K562 (cell line): Measurements from ENCODE around the gene SOWAHB. TPM values are rescaled to one million over a fixed set of nuclear protein-coding genes. Genes with fewer than 3 reads are reported as not detected.

Experiments used
- ATAC-seq: fragments of 200-7000 bp; cut with Tn5 transposase; 3 replicates; pipeline ENCODE4 v1.9.1; 2020; ENCODE audit warnings: moderate library complexity
- BruUV-seq: library from RNA; stranded (reverse); fragments of 400-500 nt; replicated peaks from 2 replicates; lab custom pipeline; 2021; lab: Mats Ljungman, UMichigan
- CTCF ChIA-PET: fragments of 300-600 bp; formaldehyde crosslinking; extraction: SDS; loops from one replicate; lab custom pipeline; 2021; ENCODE audit warnings: low intra/inter-chr PET ratio; lab: Yijun Ruan, JAX
- POLR2A ChIA-PET: fragments of 300-600, 350-650 bp; sonication (Branson Sonifier 250); formaldehyde crosslinking; extraction: SDS; loops from one replicate; lab custom pipeline; 2021; ENCODE audit warnings: antibody characterized with exemption, inconsistent platforms; lab: Yijun Ruan, JAX
- DNase-seq, 4 experiments: peaks; one replicate each; pipeline versions ENCODE4 v3.0.0 to v3.0.0-alpha.2; 2011 to 2018; ENCODE audit warnings: low spot score in 3 of 4, mixed read lengths in 3 of 4; ENCODE audit errors: extremely low read depth in 1 of 4
- FAIRE-seq: peaks from 2 replicates; lab custom pipeline; 2011; peaks lifted over from hg19 to GRCh38; lab: Jason Lieb, UNC
- H2AFZ ChIP-seq: 2 replicates; pipeline ENCODE4 v1.6.0; 2011; ENCODE audit warnings: low read depth, low read length, control low read depth, inconsistent platforms
- H3K27ac ChIP-seq: fragments of 200-600 bp; 3 replicates; pipeline ENCODE4 v1.8.0; 2011; ENCODE audit warnings: low read depth, mild to moderate bottlenecking, control low read depth, inconsistent platforms, low read length, moderate library complexity, mixed read lengths; ENCODE audit errors: extremely low read depth
- H3K27me3 ChIP-seq, 2 experiments: fragments of 300-600 bp in 1 of 2; 2 replicates in 1 of 2; 3 replicates in 1 of 2; pipeline versions ENCODE4 v1.6.0 to v1.8.0; 2011; ENCODE audit warnings: inconsistent platforms in 2 of 2, low read length in 2 of 2, mild to moderate bottlenecking in 1 of 2, mixed read lengths in 1 of 2, moderate library complexity in 1 of 2; ENCODE audit not compliant: control insufficient read depth in 2 of 2, insufficient read depth in 2 of 2
- H3K36me3 ChIP-seq: fragments of 300-600 bp; 3 replicates; pipeline ENCODE4 v1.8.0; 2011; ENCODE audit warnings: mild to moderate bottlenecking, low read length, inconsistent platforms; ENCODE audit not compliant: control insufficient read depth, insufficient read depth
- H3K4me1 ChIP-seq, 2 experiments: fragments of 200-600 bp in 1 of 2; replicated peaks in 1 of 2; 2 replicates in 1 of 2; 3 replicates in 1 of 2; pipeline versions ENCODE4 v1.5.1 to v1.8.0; 2011; ENCODE audit warnings: inconsistent platforms in 2 of 2, low read length in 2 of 2, mild to moderate bottlenecking in 1 of 2, mixed read lengths in 1 of 2, moderate library complexity in 1 of 2; ENCODE audit not compliant: control insufficient read depth in 2 of 2, insufficient read depth in 2 of 2
- H3K4me2 ChIP-seq: 2 replicates; pipeline ENCODE4 v1.6.1; 2011; ENCODE audit warnings: low read length, control low read depth, inconsistent platforms, mixed read lengths; ENCODE audit not compliant: insufficient read depth
- H3K4me3 ChIP-seq: fragments of 200-600 bp; sonication (generic), shearing (Covaris generic); 2 replicates; pipeline ENCODE4 v1.5.1; 2016; ENCODE audit warnings: control low read depth, inconsistent platforms
- H3K79me2 ChIP-seq: fragments of 200-600 bp; 3 replicates; pipeline ENCODE4 v1.8.0; 2011; ENCODE audit warnings: low read length, inconsistent platforms; ENCODE audit not compliant: control insufficient read depth, insufficient read depth
- H3K9ac ChIP-seq, 2 experiments: 2 replicates each; pipeline versions ENCODE4 v1.6.0 to v1.6.1; 2011; ENCODE audit warnings: low read depth in 2 of 2, low read length in 2 of 2, control low read depth in 1 of 2, inconsistent platforms in 1 of 2, mild to moderate bottlenecking in 1 of 2, mixed read lengths in 1 of 2; ENCODE audit not compliant: insufficient read depth in 1 of 2
- H3K9me1 ChIP-seq: one replicate; pipeline ENCODE4 v1.6.0; 2011; ENCODE audit warnings: inconsistent platforms, mild to moderate bottlenecking, low read length, moderate library complexity; ENCODE audit not compliant: control insufficient read depth, insufficient read depth
- H3K9me3 ChIP-seq: replicated peaks from 2 replicates; pipeline ENCODE4 v1.5.1; 2011; ENCODE audit warnings: low read depth, low read length, inconsistent platforms; ENCODE audit not compliant: control insufficient read depth, insufficient read depth
- H4K20me1 ChIP-seq: replicated peaks from 2 replicates; pipeline ENCODE4 v1.6.1; 2011; ENCODE audit warnings: low read length, inconsistent platforms, mixed read lengths; ENCODE audit not compliant: control insufficient read depth, insufficient read depth
- POLR2H ChIP-seq: IDR thresholded peaks from 2 replicates; pipeline ENCODE4 v1.6.1; 2016; ENCODE audit warnings: missing genetic modification characterization, low read depth, mild to moderate bottlenecking, control low read depth, missing compliant biosample characterization, moderate library complexity
- PTTG1 ChIP-seq: fragments of 450-650 bp; IDR thresholded peaks from 2 replicates; pipeline ENCODE4 v1.6.1; 2016; ENCODE audit warnings: low read depth, mild to moderate bottlenecking, missing genetic modification characterization, missing compliant biosample characterization
- YY1 ChIP-seq, 3 experiments: IDR thresholded peaks; 2 replicates each; pipeline ENCODE4 v1.6.1; 2011; ENCODE audit warnings: low read length in 2 of 3, mild to moderate bottlenecking in 2 of 3, moderate library complexity in 2 of 3, borderline replicate concordance in 1 of 3, control low read depth in 1 of 3, low read depth in 1 of 3; ENCODE audit not compliant: insufficient read depth in 3 of 3, insufficient replicate concordance in 2 of 3, control insufficient read depth in 1 of 3, insufficient read length in 1 of 3; ENCODE audit errors: extremely low read depth in 1 of 3
- WGBS: fragments of 100-300 bp; shearing (Covaris generic); methylation state at CpG from one replicate; pipeline ENCODE4 v1.1.6; 2016; ENCODE audit warnings: low coverage, mixed read lengths; ENCODE audit not compliant: insufficient coverage; ENCODE audit errors: missing lambda C conversion rate; 5-methylcytosine and 5-hydroxymethylcytosine counted together
- in situ Hi-C: fragments of 300-500 bp; cut with MboI; formaldehyde crosslinking; loops from 4 replicates; pipeline ENCODE4 v1.15.0; 2018; ENCODE audit warnings: inconsistent platforms, mixed read lengths
- intact Hi-C: fragments of 100-400 bp; cut with micrococcal nuclease; formaldehyde crosslinking; loops from 2 replicates; pipeline ENCODE4 v1.14.2; 2022
- polyA plus RNA-seq, 8 experiments: library from polyadenylated mRNA; depleted of rRNA in 4 of 8; stranded (reverse) in 5 of 8; unstranded in 3 of 8; fragments of >200 nt; fragmentation: Nextera tagmentation in 2 of 8; fragmentation: Illumina TruSeq in 1 of 8; extraction: Ambion mirVana in 2 of 8; extraction: Trizol in 1 of 8; gene quantifications; 2 replicates each; pipeline versions ENCODE4 v1.2.1 to v1.2.3, GENCODE V29; 2011 to 2014; ENCODE audit warnings: inconsistent platforms in 1 of 8, missing spikeins in 1 of 8
- total RNA-seq, 7 experiments: library from RNA; depleted of rRNA in 6 of 7; stranded (reverse); fragments of >200 nt in 6 of 7; fragmentation: Illumina TruSeq in 2 of 7; extraction: Trizol in 2 of 7; gene quantifications; 2 replicates each; pipeline versions ENCODE4 v1.2.1 to v1.2.3, GENCODE V29; 2011 to 2021; ENCODE audit warnings: low replicate concordance in 1 of 7
- TF ChIP-seq, protein P1 (sequence below): fragments of 450-650 bp; IDR thresholded peaks from 2 replicates; pipeline ENCODE4 v1.6.1; 2016; ENCODE audit warnings: mild to moderate bottlenecking, moderate library complexity
- TF ChIP-seq, protein P2 (sequence below), 2 experiments: fragments of 250-450 bp in 1 of 2; fragments of 450-650 bp in 1 of 2; sonication (Bioruptor Pico) in 1 of 2; IDR thresholded peaks; 2 replicates each; pipeline versions ENCODE4 v1.6.1 to v1.8.0; 2016 to 2021; ENCODE audit warnings: mild to moderate bottlenecking in 2 of 2, moderate library complexity in 2 of 2, missing compliant biosample characterization in 1 of 2, missing genetic modification characterization in 1 of 2

Gene SOWAHB
- total and polyA plus RNA-seq, 9 of the 15 experiments (the other 6 are each of a cell fraction or from before 2014, with no cell fraction given): not detected

DNA sequence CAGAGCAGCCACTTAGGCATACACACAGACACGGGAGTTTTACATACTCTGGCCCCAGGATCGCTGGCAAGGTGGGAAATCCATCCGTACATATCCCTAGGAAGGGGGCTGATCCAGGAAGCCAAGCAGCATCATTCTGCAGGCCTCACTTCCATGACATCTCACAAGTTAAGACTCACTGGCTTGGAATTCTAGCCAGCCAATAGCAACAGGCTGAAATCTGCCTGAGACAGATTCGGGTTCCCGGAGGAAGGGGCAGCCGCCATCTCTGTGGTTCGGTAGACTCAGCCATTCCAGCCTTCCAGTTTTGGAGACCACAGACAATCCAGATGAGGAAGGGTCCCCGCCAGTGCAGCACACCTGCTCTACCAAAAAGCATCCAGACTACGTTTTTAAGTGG is 31.3 kb downstream of the SOWAHB start:
- Histone ChIP-seq H3K79me2 (no peaks in the 10 kb centered on the region), H3K4me1 (no peaks in the 10 kb centered on the region; a peak in 1 of 5 replicates), H3K4me2 (no peak overlapping the region), H3K9ac (no peak overlapping the region; a peak in 1 of 4 replicates), H2AFZ (no peak overlapping the region), H3K36me3 (no peaks in the 10 kb centered on the region), H3K4me3 (no peak overlapping the region), H3K27me3 (peaks cover 11% of the 10 kb centered on the region in 2 experiments; a peak in 3 of 5 replicates), H3K9me1 (no peaks in the 10 kb centered on the region), H3K9me3 (no peaks in the 10 kb centered on the region), H3K27ac (no peak overlapping the region), H4K20me1 (no peaks in the 10 kb centered on the region)
- ChIA-PET CTCF (no interaction called here), POLR2A (no interaction called here)
- intact Hi-C loops (no loop called here), in situ Hi-C loops (no loop called here)
- FAIRE-seq (no peak), ATAC-seq (no peak), DNase-seq (no peak)
- WGBS: 1% methylated on average over 9 of the region's 9 CpGs
- BruUV-seq: no TSS peak
- no peak for TF ChIP-seq YY1 (IDR thresholded peaks at IDR 0.05; ENCODE audit: borderline replicate concordance in 1 of 3, control insufficient read depth in 1 of 3, extremely low read depth in 1 of 3, insufficient read depth in 3 of 3, insufficient read length in 1 of 3, insufficient replicate concordance in 2 of 3, low read depth in 1 of 3, low read length in 2 of 3)
- TF ChIP-seq, protein P1, sequence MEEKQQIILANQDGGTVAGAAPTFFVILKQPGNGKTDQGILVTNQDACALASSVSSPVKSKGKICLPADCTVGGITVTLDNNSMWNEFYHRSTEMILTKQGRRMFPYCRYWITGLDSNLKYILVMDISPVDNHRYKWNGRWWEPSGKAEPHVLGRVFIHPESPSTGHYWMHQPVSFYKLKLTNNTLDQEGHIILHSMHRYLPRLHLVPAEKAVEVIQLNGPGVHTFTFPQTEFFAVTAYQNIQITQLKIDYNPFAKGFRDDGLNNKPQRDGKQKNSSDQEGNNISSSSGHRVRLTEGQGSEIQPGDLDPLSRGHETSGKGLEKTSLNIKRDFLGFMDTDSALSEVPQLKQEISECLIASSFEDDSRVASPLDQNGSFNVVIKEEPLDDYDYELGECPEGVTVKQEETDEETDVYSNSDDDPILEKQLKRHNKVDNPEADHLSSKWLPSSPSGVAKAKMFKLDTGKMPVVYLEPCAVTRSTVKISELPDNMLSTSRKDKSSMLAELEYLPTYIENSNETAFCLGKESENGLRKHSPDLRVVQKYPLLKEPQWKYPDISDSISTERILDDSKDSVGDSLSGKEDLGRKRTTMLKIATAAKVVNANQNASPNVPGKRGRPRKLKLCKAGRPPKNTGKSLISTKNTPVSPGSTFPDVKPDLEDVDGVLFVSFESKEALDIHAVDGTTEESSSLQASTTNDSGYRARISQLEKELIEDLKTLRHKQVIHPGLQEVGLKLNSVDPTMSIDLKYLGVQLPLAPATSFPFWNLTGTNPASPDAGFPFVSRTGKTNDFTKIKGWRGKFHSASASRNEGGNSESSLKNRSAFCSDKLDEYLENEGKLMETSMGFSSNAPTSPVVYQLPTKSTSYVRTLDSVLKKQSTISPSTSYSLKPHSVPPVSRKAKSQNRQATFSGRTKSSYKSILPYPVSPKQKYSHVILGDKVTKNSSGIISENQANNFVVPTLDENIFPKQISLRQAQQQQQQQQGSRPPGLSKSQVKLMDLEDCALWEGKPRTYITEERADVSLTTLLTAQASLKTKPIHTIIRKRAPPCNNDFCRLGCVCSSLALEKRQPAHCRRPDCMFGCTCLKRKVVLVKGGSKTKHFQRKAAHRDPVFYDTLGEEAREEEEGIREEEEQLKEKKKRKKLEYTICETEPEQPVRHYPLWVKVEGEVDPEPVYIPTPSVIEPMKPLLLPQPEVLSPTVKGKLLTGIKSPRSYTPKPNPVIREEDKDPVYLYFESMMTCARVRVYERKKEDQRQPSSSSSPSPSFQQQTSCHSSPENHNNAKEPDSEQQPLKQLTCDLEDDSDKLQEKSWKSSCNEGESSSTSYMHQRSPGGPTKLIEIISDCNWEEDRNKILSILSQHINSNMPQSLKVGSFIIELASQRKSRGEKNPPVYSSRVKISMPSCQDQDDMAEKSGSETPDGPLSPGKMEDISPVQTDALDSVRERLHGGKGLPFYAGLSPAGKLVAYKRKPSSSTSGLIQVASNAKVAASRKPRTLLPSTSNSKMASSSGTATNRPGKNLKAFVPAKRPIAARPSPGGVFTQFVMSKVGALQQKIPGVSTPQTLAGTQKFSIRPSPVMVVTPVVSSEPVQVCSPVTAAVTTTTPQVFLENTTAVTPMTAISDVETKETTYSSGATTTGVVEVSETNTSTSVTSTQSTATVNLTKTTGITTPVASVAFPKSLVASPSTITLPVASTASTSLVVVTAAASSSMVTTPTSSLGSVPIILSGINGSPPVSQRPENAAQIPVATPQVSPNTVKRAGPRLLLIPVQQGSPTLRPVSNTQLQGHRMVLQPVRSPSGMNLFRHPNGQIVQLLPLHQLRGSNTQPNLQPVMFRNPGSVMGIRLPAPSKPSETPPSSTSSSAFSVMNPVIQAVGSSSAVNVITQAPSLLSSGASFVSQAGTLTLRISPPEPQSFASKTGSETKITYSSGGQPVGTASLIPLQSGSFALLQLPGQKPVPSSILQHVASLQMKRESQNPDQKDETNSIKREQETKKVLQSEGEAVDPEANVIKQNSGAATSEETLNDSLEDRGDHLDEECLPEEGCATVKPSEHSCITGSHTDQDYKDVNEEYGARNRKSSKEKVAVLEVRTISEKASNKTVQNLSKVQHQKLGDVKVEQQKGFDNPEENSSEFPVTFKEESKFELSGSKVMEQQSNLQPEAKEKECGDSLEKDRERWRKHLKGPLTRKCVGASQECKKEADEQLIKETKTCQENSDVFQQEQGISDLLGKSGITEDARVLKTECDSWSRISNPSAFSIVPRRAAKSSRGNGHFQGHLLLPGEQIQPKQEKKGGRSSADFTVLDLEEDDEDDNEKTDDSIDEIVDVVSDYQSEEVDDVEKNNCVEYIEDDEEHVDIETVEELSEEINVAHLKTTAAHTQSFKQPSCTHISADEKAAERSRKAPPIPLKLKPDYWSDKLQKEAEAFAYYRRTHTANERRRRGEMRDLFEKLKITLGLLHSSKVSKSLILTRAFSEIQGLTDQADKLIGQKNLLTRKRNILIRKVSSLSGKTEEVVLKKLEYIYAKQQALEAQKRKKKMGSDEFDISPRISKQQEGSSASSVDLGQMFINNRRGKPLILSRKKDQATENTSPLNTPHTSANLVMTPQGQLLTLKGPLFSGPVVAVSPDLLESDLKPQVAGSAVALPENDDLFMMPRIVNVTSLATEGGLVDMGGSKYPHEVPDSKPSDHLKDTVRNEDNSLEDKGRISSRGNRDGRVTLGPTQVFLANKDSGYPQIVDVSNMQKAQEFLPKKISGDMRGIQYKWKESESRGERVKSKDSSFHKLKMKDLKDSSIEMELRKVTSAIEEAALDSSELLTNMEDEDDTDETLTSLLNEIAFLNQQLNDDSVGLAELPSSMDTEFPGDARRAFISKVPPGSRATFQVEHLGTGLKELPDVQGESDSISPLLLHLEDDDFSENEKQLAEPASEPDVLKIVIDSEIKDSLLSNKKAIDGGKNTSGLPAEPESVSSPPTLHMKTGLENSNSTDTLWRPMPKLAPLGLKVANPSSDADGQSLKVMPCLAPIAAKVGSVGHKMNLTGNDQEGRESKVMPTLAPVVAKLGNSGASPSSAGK: no peak
- no peak for TF ChIP-seq PTTG1 (tag)
- TF ChIP-seq POLR2H (tag): no peak
- TF ChIP-seq, protein P2, sequence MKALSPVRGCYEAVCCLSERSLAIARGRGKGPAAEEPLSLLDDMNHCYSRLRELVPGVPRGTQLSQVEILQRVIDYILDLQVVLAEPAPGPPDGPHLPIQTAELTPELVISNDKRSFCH (CRISPR knock-in tag; IDR thresholded peaks at IDR 0.05): no peak
- TF ChIP-seq, protein P2 (tag; IDR thresholded peaks at IDR 0.05): no peak
- TF ChIP-seq, all 486 proteins: peak for 0
